HG03521 (cell line): ENCODE measurements around the gene SH3D19.
"Not testable (repeated sequence)": the region's sequence is repeated elsewhere in the genome, so short reads cannot be mapped to it uniquely, and the experiment has no call there.

Experiments
- ATAC-seq: cut with Tn5 transposase; IDR thresholded peaks from one replicate; pipeline ENCODE4 v1.9.1; 2021; ENCODE audit warnings: mild to moderate bottlenecking, moderate library complexity; ENCODE audit not compliant: unreplicated experiment

SH3D19 gene

DNA sequence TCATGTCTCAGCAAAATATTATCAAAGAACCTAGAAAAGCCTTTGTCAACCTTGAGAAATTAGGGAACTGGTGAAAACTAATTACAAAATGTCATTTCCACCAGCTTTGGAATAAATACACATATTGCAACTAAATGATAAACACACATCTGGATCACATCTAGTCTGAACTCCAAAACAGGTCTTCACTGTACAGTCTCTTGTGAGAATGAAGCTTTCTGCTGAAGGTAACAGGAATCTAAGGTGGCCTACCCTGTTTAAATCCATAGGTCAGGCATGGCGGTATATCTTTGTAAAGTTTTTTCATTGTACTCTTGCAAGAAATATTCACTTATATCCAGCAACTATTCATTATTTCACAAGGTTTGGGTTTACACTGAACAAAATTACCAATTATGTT is 1.7 kb downstream of the SH3D19 start:
- no peak for ATAC-seq

DNA sequence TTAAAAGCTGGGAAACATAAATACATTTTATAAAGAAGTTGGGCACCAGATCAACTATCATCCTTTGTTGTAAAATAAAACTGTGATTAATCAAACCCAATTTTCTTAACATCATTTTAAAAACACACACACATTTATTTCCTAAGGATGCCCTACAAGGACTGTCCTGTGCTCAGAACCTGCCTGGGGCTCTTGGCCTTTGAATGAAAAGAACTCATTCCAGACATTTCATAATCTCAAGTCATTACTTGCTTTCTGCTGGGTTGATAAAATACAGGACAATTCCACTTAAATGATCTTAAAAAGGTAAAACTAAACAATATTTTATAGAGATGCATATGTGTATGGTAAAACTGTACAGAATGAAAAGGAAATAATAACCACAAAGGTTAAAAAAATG is 2.8 kb downstream of the SH3D19 start:
- ATAC-seq: no peak

DNA sequence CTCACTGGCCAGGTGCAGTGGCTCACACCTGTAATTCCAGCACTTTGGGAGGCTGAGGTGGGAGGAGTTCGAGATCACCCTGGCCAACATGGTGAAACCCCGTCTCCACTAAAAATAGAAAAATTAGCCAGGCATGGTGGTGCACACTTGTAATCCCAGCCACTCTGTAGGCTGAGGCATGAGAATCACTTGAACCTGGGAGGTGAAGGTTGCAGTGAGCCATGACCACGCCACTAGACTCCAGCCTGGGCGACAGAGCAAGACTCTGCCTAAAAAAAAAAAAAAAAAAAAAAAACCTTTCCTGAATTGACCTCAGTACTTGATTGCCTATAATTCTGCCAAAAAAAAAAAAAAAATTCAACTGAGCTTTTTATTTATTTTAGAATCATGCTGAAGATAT is 3.2 kb downstream of the SH3D19 start:
- not testable (repeated sequence) for ATAC-seq

DNA sequence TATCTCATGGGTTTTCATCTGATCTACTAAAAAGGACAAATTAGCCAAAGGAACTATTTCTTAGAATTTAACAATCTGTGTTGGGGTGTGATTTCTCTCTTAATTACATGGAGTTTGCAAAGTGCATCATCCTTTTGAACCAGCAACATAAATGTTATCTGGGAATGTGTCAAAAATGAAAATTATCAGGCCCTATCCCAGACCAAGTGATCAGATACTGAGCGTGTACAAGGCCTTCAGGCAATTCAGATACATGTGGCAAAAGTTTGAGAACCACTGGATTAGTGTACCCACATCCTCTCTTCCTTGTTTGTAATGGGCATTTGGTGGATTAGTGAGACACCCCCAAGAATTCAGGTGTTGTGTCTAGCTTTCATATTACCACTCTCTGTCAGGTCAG is 3.8 kb downstream of the SH3D19 start:
- no peak for ATAC-seq

DNA sequence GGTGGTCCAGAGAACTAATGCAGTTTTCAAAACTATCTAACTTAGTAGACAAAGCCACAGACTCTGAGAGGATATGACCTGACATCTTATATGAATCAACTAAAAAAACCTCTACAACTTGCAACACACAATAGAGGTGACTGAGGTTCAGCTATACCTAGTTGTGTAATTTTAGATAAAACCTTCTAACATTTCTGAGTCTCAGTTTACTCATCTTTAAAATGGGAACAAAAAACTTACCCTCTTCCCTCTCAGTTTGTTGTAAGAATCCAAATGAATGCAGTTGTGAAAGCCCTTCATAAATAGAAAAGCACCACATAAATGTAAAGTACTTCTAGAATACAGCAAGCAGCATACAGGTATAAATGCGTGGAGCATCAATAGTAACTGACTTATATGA is 5.9 kb downstream of the SH3D19 start:
- no peak for ATAC-seq

DNA sequence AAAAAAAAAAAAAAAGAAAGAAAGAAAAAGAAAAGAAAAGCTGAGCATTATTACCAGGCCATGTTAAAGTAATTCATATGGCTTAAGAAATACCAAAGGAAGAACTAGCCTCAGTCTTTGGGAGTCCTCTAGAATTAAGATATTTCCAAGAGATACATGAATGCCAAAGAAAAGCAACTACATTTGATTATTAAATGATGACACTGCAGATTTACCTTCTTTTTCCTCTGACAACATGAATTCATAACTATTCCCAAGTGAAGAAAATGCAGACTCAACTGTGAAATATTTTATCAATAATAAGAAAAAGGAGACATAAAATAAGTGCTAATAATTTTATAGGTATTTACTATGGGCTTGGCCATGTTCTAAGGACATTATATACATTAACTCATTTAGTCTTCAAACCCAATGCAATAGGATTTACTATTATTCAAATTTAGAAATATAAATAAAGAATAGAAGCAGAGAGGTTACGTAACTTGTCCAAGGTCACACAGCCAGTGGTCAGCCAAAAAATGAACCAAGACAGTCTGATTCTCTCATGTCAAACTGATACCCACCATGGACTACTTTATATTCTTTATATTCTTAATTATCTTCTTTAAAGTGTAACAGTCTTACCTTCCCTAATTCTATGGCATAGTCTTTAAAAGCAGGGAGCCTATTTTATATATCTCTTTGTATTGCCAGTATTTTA is 6.9 kb downstream of the SH3D19 start:
- ATAC-seq: no peak

DNA sequence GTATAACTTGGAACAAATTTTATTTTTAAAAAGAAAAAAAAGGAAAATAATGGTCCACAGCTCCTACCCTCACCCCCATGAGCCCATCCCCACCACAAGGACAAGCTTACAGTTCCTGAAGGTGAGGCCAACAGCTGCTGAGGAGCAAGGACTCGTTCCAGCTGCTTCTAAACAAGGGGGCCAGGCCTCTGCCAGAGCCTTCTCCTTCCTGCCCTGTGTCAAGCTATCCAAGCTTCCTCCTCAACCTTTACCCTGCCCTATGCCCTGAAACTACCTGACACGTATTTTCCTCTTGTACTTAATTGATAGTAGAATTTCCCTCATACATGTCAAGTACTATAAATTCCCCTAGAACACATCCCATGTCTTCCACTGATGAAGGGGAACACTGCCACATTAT is 8.8 kb downstream of the SH3D19 start:
- no peak for ATAC-seq

DNA sequence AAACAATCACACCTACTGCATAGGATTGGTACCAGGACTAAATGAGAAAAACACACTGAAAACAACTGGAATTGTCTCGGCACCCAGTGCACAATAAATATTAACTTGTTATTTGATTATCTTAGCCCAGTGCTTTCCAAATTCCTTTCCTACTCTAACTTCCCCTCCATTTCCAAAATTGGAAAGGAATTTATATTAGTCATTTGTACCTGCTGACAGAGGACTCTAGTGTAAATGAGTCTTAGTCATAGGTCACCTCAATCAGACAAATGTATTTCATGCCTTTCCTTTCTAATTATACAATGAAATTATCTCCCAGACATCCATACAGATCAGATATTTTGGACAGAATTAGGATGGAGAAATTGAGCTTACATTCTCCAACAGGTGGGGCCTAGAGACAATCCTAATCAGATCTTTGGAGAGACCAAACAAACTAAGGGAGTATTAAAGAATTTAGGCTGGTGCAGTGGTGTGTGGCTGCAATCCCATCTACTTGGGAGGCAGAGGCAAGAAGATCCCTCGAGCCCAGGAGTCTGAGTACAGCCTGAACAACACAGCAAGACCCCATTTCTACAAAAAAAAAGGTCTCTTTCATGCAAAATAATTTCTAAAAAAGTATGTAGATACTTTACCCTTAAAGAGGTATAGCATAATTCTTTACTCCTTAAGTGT is 10.1 kb downstream of the SH3D19 start:
- no peak for ATAC-seq

DNA sequence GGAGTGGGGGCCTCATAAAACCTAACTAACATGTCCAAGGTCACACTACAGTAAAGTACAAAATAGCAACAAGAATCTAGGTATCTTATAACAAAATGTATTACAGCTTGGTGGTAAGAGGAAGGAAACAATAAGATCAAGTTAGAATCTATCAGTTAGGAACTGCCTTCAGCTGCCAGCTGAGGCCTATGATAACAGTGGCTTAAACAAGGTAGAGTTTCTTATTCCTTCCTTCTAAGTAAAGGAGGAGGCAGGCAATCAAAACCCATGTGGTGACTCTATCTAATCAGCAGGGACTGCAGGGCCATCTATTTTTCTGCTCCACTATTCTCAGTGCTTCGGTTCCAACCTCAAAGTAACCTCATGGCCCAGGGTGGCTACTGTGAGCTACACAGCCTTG is 10.9 kb downstream of the SH3D19 start:
- ATAC-seq: no peak

DNA sequence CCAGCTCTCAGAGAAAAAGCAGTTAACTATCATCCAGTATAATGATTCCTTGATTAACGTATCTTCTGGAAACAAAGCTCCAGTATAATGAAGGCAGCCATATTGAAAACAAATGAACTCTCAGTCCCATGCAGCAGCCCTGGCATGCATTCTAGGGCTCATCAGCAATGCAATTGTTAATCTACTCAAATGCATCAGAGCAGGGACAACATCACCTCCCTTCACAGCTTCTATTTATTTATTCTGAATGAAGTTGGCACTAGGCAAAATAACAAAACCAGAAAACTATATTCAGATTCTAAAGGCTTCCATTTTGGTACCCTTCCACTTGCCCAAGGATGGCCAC is 11.4 kb downstream of the SH3D19 start:
- ATAC-seq: no peak

DNA sequence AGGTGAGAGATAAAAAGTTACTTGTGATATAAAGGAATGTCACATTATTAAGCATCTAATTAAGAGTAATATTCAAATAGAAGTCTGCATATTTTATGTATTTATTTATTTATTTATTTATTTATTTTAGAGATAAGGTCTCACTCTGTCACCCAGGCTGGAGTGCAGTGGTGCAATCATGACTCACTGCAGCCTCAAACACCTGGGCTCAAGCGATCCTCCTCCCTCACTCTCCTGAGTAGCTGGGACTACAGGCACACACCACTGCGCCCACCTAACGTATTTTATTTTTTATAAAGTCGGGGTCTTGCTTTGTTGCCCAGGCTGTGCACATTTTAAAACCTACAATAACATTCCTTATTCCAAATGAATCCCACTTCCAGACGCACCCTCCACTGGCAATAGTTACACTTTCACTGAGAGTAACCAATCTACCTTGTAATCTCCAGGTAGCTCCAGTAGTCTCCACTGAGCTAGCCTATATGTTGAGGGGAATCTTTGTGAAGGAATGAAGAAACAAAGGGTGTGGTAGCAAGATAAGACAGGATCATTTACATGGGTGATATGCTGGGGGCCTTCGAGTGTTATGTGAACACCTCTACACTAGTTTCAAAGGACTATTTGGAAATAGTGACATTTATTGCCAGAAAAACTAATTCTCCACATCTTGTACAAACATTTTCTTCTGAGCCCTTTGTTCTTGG is 11.9 kb downstream of the SH3D19 start:
- ATAC-seq: no peak

DNA sequence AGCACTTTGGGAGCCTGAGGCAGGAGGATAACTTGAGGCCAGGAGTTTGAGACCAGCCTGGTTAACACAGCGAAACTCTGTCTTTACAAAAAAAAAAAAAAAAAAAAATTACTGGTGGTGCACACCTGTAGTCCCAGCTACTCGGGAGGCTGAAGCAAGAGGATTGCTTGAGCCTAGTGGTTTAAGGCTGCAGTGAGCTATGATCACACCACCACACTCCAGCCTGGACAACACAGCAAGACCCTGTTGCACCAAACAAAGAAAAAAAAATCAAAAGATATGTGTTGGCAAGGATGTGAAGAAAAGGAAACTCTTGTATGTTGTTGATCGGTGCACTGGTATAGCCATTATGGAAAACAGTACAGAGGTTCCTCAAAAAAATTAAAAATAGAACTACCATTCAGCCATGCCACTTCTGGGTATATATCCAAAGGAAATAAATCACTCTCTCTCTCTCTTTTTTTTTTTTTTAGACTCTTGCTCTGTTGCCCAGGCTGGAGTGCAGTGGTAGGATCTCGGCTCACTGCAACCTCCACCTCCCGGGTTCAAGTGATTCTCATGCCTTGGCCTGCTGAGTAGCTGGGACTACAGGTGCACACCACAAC is 15.2 kb downstream of the SH3D19 start:
- no peak for ATAC-seq

DNA sequence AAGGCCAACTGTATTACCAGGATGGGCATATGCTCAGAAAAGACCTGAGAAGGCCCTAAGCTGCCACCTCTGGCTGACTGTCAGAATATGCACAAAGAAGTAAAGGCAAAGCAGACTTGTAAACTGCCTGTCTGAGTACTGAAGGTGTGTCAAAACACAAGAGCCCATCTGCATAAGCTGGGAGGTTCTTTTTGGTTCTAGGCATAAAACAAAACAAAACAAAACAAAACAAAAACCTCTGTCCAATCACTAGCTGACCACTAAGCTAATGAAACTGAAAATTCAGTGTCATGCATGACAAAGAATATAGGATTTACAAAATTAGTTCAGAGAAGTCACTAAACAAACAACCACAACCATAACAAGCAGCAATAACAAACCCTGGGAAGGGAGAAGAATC is 20.6 kb downstream of the SH3D19 start:
- ATAC-seq: peak; percentile 93

DNA sequence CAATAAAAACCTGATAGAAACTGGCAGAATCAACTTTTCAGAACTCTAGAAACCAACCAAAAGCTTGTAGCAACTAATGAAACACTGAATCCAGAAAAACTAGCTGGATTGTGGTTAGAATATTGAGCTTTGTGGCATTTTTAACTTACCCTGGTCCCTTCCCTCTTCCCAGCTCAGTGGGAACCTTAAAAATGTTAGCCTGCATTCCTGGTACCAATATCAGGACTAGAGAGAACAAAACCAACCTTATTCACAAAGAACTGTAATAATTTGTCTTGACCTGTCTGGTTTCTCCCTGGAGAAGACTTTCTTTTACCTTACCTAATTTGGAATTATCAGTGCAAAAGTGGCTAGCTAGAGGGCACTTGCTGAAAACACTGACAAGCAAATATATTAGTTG is 21.2 kb downstream of the SH3D19 start:
- ATAC-seq: no peak

DNA sequence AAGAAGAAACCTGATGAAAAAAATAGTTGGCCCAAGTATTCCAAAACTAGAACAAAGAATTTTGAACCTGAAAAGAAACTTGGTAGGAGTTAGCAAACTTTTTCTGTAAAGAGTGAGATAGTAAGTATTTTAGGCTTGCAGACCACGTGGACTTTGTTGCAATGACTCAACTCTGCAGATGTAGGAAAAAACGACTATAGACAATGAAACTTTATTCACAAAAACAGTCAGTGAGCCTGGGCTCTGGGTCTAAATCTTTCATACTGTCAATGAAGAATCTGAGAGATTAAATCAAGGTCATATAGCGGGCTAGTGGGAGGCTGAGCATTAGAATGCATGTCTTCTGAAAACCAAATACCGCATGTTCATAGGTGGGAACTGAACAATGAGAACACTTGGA is 23.0 kb downstream of the SH3D19 start:
- no peak for ATAC-seq

DNA sequence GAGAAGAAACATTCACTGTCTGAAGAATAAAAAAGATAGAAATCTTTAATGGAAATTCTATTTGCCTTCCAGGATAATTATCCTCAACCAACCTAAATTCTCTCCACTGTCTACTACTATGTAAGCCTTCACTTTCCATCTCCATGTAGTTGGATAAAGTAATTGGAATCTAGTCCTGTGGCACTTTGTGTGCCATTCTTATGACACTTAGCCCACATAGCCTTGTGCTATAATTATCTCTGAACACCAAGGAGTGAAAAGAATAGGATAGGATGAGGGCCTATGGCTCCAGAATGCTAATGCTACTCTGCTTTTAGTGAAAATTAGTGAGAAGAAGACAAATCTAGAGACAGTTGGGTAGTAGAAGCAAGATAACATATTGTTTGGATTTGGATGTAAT is 28.2 kb downstream of the SH3D19 start:
- ATAC-seq: no peak

DNA sequence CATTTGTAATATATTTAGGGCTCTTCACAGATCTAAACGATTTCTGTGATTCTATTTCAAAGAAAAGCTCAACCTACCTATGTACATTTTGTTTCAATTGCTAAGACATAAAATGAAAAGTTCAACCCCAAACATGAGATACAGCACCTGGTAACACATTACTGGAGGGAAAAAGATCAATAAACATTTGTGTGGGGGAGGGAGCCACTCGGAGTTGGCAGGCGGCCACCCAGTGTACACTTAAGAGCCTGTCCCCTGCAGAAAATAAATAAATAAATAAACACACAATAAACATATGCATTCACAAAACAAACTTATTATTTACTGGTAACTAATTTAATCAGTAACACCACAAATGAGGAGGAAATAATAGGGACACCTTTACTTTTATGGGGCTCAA is 29.2 kb downstream of the SH3D19 start:
- no peak for ATAC-seq

DNA sequence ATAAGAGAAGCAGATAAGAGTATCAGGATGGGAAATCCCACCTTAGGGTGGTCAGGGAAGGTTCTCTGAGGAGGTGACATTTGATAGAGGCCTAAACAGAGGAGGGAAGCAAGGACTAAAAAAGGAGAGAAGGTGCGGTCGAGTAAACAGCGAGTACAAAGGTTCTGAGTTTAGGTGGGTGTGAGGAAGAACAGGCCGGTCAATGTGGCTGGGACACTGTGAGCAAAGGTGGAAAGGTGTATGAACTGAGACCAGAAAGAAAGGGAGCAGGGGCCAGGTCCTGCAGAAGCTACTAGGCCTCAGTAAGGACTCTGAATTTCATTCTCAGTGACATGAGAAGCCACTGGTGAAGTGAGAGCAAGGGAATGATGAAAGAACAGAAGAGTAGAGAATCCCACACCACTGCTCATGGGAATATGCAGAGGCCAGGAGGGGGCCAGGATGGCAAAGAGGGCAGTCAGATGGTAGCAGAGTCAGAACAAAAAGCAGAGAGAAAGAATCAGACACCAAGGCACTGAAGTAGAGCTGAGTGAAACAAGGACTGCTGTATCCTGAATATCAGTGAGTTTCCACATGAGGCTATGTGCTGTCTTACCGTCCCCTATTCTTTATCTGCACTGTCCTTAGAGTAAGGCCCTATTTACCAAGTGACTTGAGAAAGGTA is 30.4 kb downstream of the SH3D19 start:
- ATAC-seq: no peak

DNA sequence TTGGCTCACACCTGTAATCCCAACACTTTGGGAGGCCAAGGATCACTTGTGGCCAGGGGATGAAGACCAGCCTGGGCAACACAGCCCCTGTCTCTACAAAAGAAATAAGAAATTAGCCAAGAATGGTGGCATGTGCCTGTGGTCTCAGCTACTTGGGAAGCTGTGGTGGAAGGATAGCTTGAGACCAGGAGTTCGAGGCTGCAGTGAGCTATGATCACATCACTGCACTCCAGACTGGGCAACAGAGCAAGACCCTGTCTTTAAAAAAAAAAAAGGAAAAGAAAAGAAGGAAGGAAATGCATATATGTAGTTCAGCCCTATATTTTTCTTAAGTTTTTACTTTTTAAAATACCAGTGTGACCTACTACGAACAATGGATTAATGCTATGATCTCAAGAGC is 33.4 kb downstream of the SH3D19 start:
- ATAC-seq: no peak

DNA sequence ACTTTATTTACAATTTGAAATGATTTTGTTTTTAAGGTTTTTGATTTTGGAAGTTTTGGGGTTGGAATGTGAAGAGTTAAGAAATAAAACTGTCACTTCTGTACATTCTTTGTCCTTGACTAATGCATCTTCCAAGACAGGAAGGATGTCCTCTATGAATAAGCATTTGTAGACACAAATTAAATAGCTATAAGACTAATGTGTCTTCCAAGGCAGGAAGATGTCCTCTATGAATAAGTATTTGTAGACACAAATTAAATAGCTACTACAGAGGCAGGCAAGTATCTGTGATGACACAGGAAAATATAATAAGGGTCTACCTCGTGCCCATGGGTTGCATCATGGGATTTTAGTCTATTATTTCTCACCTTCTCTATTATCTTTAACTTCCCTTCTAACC is 33.9 kb downstream of the SH3D19 start:
- ATAC-seq: no peak

DNA sequence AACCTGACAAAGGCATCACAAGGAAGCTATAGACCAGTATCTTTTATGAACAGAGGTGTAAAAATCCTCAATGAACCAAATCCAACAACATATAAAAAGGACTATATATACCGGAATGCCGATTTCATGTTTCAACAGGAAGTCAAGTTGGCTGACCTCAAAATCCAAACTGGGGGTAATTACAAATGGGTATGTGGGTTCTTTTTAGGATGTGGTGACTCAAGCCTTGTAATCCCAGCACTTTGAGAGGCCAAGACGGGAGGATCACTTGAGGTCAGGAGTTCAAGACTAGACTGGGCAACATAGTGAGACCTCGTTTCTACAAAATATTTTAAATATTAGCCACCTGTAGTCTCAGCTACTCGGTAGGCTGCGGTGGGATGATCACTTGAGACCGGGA is 38.0 kb downstream of the SH3D19 start:
- ATAC-seq: no peak
